Ammon's horn (tissue), 1 donor: ENCODE data around the gene MIDN.

Experiments used
- DNase-seq: peaks from one replicate; pipeline ENCODE4 v3.0.0-alpha.2; 2016; ENCODE audit warnings: low spot score

MIDN gene

DNA sequence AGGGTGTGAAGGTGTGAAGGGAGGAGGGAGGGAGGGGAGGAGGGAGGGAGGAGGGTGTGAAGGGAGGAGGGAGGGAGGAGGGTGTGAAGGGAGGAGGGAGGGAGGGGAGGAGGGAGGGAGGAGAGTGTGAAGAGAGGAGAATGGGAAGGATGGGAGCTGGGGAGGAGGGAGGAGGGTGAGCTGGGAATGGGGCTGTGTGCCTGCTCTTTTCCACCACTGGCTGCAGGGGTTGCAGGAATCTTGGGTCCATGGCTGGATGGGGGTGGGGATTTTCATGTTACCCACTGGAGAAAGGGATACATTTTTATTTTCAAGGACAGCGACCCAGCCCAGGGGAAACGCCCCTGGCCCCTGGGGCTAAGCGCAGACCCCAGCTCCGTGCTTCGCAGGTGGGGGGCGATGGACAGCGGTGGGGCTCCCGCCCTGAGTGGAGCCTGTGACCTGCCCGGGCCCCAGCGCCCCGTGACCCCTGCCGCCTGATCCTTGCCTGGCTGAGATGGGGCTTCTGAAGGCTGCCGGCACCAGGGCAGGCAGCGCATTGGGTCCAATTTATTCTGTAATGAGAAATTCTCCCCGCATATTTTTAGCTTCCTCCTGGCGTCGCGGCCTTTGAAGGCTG, 34.3 kb downstream of the MIDN start:
- DNase-seq, result no peak

DNA sequence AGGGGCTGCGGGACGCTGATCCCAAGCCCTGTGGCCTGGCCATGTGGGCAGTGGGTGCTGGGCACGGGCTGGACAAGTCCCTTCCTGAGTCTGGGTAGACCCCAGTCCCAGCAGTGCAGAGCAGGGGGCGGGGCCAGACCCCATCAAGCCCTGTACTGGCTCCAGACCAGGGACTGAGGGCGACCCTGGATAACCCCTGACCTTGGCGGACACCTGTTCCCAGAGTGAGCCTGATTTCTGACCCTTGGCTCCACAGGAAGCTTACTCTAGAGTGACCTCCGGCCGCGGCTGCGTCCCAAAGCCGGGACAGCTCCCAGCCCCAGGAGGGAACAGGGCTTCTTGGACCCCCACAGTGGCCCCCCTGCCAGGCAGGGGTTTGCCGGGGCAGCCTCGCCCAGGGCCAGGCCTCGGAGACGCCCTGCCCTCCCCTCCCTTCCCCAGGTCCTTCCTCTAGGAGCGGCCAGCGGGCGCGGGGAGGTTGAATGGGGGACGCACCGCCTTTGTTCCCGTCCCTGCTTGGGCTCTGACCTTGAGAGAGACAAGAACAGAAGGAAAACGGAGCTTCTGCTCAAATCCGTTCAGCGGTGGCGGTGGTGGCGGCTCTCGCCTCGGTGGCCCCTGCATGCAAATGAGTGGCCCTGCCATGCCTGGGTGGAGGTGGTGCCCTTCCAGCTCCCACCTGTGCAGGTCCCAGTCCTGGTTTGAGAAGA, 35.0 kb downstream of the MIDN start:
- DNase-seq, result no peak

DNA sequence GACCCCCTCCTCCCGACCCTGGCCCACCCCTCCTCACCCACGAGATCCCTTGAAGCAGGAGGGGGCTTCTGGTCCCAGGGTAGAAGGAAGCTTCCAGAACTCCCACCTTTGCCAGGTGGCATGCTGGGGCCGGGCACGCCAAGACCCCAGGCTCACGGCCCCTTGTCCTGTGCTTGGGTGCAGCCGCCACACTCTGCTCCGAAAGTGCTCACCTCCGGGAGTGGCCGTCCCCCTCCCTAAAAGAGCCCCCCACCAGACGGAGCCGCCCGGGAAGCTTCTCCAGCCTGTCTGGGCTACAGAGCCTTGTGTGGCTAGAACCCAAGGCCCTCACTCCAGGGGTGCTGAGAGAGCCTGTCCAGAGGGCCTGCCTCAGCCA, 35.5 kb downstream of the MIDN start:
- DNase-seq, result no peak

DNA sequence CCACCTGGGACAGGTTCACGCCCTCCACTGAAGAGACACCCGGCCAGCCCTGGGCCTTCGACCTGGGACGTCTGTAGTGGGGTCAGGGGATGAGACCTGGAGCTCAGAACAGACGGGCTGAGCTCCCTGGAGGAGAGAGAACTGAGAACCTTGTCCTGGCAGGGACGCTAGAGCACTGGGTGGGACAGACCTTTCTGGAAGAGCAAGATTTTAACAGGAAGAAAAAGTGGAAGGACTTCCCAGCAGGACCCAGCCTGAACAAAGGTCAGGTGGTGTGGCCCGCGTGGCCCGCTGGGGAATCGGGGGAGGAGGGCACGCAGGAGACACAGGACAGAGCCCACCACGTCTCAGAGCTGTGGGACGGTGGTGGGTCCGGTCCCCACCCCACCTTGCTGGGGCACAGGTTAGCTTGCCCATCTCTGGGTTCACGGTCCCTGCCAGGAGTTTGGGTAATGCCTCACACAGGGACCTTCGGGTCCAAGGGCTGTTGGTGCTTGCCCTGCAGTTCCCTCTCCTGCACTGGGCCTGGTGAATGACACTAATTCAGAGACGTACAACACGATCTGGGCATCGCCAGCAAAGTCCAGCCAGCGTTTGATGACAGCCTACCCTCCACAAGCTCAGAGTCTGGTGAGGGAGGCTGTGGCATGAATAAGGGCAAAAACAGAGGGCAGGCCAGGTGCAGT, 36.1 kb downstream of the MIDN start:
- DNase-seq, result no peak

GRCh38 chr19:1284979-1285736, 36.8 kb downstream of the MIDN start:
- DNase-seq, result no peak

- no peak for DNase-seq
Measured at GRCh38 chr19:1285737-1286360, 37.5 kb downstream of the MIDN start, which contains the start of gene EFNA2. Gene EFNA2, plus strand, starts transcription at chr19:1285873. Its CDS starts 296 bp downstream, at chr19:1286169.

DNA sequence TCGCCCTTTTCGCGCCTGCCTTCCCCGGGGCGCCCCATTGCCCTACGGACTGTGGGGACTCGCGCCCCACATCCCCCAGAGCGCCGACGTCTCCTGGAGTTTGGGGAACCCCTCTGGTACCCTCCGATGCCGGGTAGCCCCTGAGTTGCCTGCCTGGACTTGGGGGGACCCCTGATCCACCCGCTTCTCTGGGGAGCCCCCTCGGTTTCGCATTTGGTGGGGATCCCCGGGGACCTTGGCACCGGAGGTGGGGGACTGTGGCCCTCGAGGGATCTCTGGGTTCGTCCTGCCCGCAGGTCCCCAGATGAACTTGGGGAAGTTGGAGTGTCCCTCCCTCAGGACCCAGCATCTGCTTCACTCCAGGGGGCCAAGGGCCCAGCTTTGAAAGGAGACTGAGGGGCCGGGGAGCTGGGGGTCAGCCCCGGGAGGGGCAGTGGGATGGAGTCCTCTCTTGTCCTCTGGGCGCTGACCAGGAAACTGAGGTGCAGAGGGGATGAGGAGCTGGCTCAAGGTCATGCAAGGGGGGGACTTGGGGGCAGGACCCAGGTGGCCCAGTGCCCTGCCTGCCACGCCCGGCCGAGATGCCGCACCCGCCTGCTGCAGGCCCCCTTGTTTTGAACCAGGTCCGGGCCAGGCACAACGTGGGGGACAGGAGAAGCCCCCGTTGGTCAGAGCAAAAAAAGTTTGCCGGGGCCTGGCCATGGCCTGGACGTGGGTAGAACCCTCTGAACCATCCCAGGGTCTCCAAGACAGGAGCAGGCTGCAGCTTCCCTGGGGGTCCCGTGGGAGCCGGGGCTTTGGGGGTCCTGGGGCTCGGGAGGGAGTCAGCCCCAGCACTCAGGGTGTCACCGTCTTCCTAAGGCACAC, 38.3 kb downstream of the MIDN start:
- no peak for DNase-seq

GRCh38 chr19:1287354-1288225, 39.2 kb downstream of the MIDN start:
- DNase-seq, result no peak

DNA sequence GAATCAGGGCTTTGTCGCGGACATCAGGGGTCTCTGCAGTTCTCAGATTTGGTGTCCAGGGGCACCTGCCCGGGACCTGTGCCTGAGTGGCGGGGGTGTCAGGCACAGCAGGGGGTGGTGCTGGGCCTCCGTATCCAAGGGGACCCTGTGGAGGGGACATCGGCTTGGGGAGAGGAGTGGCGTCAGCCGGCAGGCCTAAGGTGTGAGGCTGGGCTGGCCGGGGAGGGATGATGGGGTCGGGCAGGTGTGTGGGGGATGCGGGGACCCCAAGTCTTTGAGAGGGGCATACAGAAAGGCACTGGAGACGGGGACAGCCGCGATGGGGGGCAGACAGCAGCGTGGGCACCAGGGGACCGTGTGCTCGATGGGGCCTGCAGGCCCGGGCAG, 39.8 kb downstream of the MIDN start:
- no peak for DNase-seq

GRCh38 chr19:1288833-1289685, 40.7 kb downstream of the MIDN start:
- DNase-seq, result no peak

- no peak for DNase-seq
Measured at GRCh38 chr19:1289686-1290025, 41.3 kb downstream of the MIDN start.

GRCh38 chr19:1290196-1290702, 41.9 kb downstream of the MIDN start:
- DNase-seq, result no peak

- no peak for DNase-seq
Measured at GRCh38 chr19:1290703-1291651, 42.6 kb downstream of the MIDN start.

DNA sequence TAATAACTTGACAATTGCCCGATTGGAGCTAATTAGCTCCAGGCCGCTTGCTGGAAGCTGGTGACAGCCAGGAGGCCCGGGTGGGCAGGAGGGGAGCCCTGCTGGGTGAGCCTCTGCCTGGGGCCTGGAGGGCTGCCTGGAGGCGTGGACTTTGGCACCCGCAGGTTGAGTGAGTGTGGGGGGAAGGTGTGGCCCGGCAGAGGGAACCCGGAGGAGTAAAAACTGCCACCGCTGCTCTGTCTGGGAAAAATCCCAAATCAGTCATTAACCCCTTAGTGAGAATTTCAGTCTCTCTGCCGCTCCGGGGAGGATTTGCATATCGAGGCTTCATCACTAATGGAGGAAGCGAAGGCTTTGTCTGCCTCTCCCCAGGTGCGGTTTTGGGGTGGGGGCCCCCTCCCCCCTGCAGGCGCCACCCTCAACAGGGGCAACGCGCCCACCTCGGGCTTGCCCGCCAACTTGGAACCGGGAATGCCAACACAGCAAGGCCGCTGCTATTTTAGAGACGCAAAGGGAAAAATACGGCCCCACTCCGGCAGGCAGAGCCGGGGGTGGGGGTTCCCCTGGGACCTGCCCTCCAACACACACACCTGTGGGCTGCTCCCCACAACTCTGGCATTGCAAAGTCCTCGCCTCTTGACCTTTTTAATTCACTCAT, 43.5 kb downstream of the MIDN start:
- no peak for DNase-seq

DNA sequence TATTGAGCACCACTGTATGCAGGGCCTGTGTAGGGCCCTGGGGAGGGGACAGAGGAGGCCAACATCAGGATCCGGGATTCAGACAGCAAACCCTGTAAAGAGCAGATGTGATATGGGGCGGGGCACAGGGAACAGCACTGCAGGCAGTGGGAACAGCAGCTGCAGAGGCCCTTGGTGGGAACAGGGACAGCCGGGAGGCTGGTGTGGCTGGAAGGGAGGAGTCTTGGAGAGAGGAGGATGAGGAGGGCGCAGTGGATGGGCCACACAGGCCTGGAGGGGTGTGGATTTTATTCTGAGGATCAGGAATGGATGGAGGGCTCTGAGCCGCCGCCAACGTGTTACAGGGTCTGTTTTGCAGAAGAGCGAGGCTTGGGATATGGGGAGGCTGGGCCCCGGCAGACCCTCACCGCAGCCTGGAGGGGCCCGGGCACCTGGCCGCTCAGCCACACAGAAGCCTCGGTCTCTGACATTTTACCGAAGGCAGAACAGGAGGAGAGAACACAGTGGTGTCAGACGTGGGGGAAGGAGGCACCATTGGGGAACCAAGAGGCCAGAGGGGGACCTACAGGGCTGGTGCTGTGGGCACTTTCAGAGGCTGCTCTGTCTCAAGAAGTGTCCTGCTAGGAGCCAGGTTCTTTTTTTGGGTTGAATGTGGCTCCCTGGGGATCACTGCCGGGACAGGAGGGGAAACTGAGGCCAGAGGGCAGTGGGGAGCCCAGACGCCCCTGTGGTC, 44.2 kb downstream of the MIDN start:
- DNase-seq, result no peak

DNA sequence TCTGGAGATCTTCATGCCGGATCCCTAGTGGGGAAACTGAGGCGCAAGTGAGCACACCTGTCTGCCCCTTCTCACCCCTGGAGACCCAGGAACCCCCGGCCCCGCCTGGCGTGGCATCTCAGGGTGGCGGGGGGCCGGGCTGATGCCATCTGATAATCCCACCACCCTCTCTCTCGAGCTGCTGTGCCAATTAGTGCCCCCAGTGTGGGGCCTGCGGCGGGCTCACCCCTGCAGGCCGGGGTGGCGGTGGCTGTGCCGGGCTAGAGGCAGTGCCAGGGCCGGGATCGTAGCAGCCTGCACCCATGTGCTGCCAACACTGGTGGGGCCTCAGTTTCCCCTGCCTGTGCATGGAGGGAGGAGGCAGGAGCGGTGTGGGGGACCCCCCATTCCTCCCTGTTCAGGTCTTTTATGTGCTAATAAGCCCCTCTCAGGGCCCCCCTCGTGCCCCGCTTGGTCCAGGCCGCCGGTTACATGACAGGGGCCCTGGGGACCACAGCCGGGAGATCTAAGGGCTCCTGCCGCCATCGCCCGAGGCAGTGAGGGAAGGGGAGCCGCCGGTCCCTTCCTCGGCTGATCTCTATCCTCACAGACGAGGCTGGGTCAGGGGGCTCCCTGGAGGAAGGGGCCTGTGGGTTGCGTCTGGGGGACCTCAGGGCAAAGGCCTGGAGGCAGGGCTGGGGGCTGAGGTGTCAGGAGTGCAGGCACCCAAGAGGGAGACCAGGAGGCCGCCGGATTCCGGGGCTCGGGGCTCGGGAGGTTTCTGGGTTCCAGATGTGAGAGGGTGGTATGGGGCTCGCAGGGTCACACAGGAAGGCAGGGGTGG, 45.6 kb downstream of the MIDN start:
- DNase-seq, result no peak
